K562 (cell line): ENCODE results near the gene MYO1E. TPM values are rescaled to one million over a fixed set of nuclear protein-coding genes. Genes with fewer than 3 reads are reported as not detected.

Experiments used
- ATAC-seq: fragments of 200-7000 bp; cut with Tn5 transposase; 3 replicates; pipeline ENCODE4 v1.9.1; 2020; ENCODE audit warnings: moderate library complexity
- BruUV-seq: library from RNA; stranded (reverse); fragments of 400-500 nt; replicated peaks from 2 replicates; lab custom pipeline; 2021; lab: Mats Ljungman, UMichigan
- CTCF ChIA-PET: fragments of 300-600 bp; formaldehyde crosslinking; extraction: SDS; loops from one replicate; lab custom pipeline; 2021; ENCODE audit warnings: low intra/inter-chr PET ratio; lab: Yijun Ruan, JAX
- POLR2A ChIA-PET: fragments of 300-600, 350-650 bp; sonication (Branson Sonifier 250); formaldehyde crosslinking; extraction: SDS; loops from one replicate; lab custom pipeline; 2021; ENCODE audit warnings: antibody characterized with exemption, inconsistent platforms; lab: Yijun Ruan, JAX
- DNase-seq, 4 experiments: peaks; one replicate each; pipeline versions ENCODE4 v3.0.0 to v3.0.0-alpha.2; 2011 to 2018; ENCODE audit warnings: low spot score in 3 of 4, mixed read lengths in 3 of 4; ENCODE audit errors: extremely low read depth in 1 of 4
- FAIRE-seq: peaks from 2 replicates; lab custom pipeline; 2011; peaks lifted over from hg19 to GRCh38; lab: Jason Lieb, UNC
- H2AFZ ChIP-seq: 2 replicates; pipeline ENCODE4 v1.6.0; 2011; ENCODE audit warnings: low read depth, low read length, control low read depth, inconsistent platforms
- H3K27ac ChIP-seq: fragments of 200-600 bp; 3 replicates; pipeline ENCODE4 v1.8.0; 2011; ENCODE audit warnings: low read depth, mild to moderate bottlenecking, control low read depth, inconsistent platforms, low read length, moderate library complexity, mixed read lengths; ENCODE audit errors: extremely low read depth
- H3K27me3 ChIP-seq, 2 experiments: fragments of 300-600 bp in 1 of 2; 2 replicates in 1 of 2; 3 replicates in 1 of 2; pipeline versions ENCODE4 v1.6.0 to v1.8.0; 2011; ENCODE audit warnings: inconsistent platforms in 2 of 2, low read length in 2 of 2, mild to moderate bottlenecking in 1 of 2, mixed read lengths in 1 of 2, moderate library complexity in 1 of 2; ENCODE audit not compliant: control insufficient read depth in 2 of 2, insufficient read depth in 2 of 2
- H3K36me3 ChIP-seq: fragments of 300-600 bp; 3 replicates; pipeline ENCODE4 v1.8.0; 2011; ENCODE audit warnings: mild to moderate bottlenecking, low read length, inconsistent platforms; ENCODE audit not compliant: control insufficient read depth, insufficient read depth
- H3K4me1 ChIP-seq, 2 experiments: fragments of 200-600 bp in 1 of 2; replicated peaks in 1 of 2; 2 replicates in 1 of 2; 3 replicates in 1 of 2; pipeline versions ENCODE4 v1.5.1 to v1.8.0; 2011; ENCODE audit warnings: inconsistent platforms in 2 of 2, low read length in 2 of 2, mild to moderate bottlenecking in 1 of 2, mixed read lengths in 1 of 2, moderate library complexity in 1 of 2; ENCODE audit not compliant: control insufficient read depth in 2 of 2, insufficient read depth in 2 of 2
- H3K4me2 ChIP-seq: 2 replicates; pipeline ENCODE4 v1.6.1; 2011; ENCODE audit warnings: low read length, control low read depth, inconsistent platforms, mixed read lengths; ENCODE audit not compliant: insufficient read depth
- H3K4me3 ChIP-seq: fragments of 200-600 bp; sonication (generic), shearing (Covaris generic); 2 replicates; pipeline ENCODE4 v1.5.1; 2016; ENCODE audit warnings: control low read depth, inconsistent platforms
- H3K79me2 ChIP-seq: fragments of 200-600 bp; 3 replicates; pipeline ENCODE4 v1.8.0; 2011; ENCODE audit warnings: low read length, inconsistent platforms; ENCODE audit not compliant: control insufficient read depth, insufficient read depth
- H3K9ac ChIP-seq, 2 experiments: 2 replicates each; pipeline versions ENCODE4 v1.6.0 to v1.6.1; 2011; ENCODE audit warnings: low read depth in 2 of 2, low read length in 2 of 2, control low read depth in 1 of 2, inconsistent platforms in 1 of 2, mild to moderate bottlenecking in 1 of 2, mixed read lengths in 1 of 2; ENCODE audit not compliant: insufficient read depth in 1 of 2
- H3K9me1 ChIP-seq: one replicate; pipeline ENCODE4 v1.6.0; 2011; ENCODE audit warnings: inconsistent platforms, mild to moderate bottlenecking, low read length, moderate library complexity; ENCODE audit not compliant: control insufficient read depth, insufficient read depth
- H3K9me3 ChIP-seq: replicated peaks from 2 replicates; pipeline ENCODE4 v1.5.1; 2011; ENCODE audit warnings: low read depth, low read length, inconsistent platforms; ENCODE audit not compliant: control insufficient read depth, insufficient read depth
- H4K20me1 ChIP-seq: replicated peaks from 2 replicates; pipeline ENCODE4 v1.6.1; 2011; ENCODE audit warnings: low read length, inconsistent platforms, mixed read lengths; ENCODE audit not compliant: control insufficient read depth, insufficient read depth
- ELF4 ChIP-seq: fragments of 450-650 bp; formaldehyde crosslinking; IDR thresholded peaks from 2 replicates; pipeline ENCODE4 v1.4.0; 2022; ENCODE audit warnings: missing genetic modification characterization
- FOXJ2 ChIP-seq: fragments of 200-800 bp; sonication (Bioruptor generic); IDR thresholded peaks from 2 replicates; pipeline ENCODE4 v1.6.1; 2016; ENCODE audit warnings: missing genetic modification characterization, missing compliant biosample characterization
- MECOM ChIP-seq: fragments of 250-450 bp; sonication (Bioruptor Pico); IDR thresholded peaks from 2 replicates; pipeline ENCODE4 v1.8.0; 2022; ENCODE audit warnings: inconsistent platforms
- SPI1 ChIP-seq: IDR thresholded peaks from 2 replicates; pipeline ENCODE4 v1.6.1; 2011; ENCODE audit warnings: low read depth, low read length, control low read depth, borderline replicate concordance
- SRF ChIP-seq, 2 experiments: fragments of 250-450, 450-650 bp in 1 of 2; sonication (Bioruptor Pico) in 1 of 2; sonication (generic) in 1 of 2; formaldehyde crosslinking; IDR thresholded peaks; 2 replicates each; pipeline versions ENCODE4 v1.5.0 to v1.5.1; 2020 to 2022; ENCODE audit warnings: mild to moderate bottlenecking in 1 of 2, missing genetic modification reagents in 1 of 2
- TEAD1 ChIP-seq, 2 experiments: fragments of 450-650 bp in 1 of 2; sonication (generic) in 1 of 2; formaldehyde crosslinking; IDR thresholded peaks; 2 replicates each; pipeline versions ENCODE4 v1.4.0 to v1.8.0; 2020 to 2022; ENCODE audit warnings: mild to moderate bottlenecking in 2 of 2, missing genetic modification reagents in 1 of 2
- WGBS: fragments of 100-300 bp; shearing (Covaris generic); methylation state at CpG from one replicate; pipeline ENCODE4 v1.1.6; 2016; ENCODE audit warnings: low coverage, mixed read lengths; ENCODE audit not compliant: insufficient coverage; ENCODE audit errors: missing lambda C conversion rate; 5-methylcytosine and 5-hydroxymethylcytosine counted together
- in situ Hi-C: fragments of 300-500 bp; cut with MboI; formaldehyde crosslinking; loops from 4 replicates; pipeline ENCODE4 v1.15.0; 2018; ENCODE audit warnings: inconsistent platforms, mixed read lengths
- intact Hi-C: fragments of 100-400 bp; cut with micrococcal nuclease; formaldehyde crosslinking; loops from 2 replicates; pipeline ENCODE4 v1.14.2; 2022
- polyA plus RNA-seq, 8 experiments: library from polyadenylated mRNA; depleted of rRNA in 4 of 8; stranded (reverse) in 5 of 8; unstranded in 3 of 8; fragments of >200 nt; fragmentation: Nextera tagmentation in 2 of 8; fragmentation: Illumina TruSeq in 1 of 8; extraction: Ambion mirVana in 2 of 8; extraction: Trizol in 1 of 8; gene quantifications; 2 replicates each; pipeline versions ENCODE4 v1.2.1 to v1.2.3, GENCODE V29; 2011 to 2014; ENCODE audit warnings: inconsistent platforms in 1 of 8, missing spikeins in 1 of 8
- total RNA-seq, 7 experiments: library from RNA; depleted of rRNA in 6 of 7; stranded (reverse); fragments of >200 nt in 6 of 7; fragmentation: Illumina TruSeq in 2 of 7; extraction: Trizol in 2 of 7; gene quantifications; 2 replicates each; pipeline versions ENCODE4 v1.2.1 to v1.2.3, GENCODE V29; 2011 to 2021; ENCODE audit warnings: low replicate concordance in 1 of 7
- TF ChIP-seq, protein P1 (sequence below): sonication (generic); formaldehyde crosslinking; IDR thresholded peaks from 2 replicates; pipeline ENCODE4 v1.8.0; 2022; ENCODE audit warnings: mild to moderate bottlenecking, missing genetic modification reagents
- TF ChIP-seq, protein P2 (sequence below): fragments of 250-450 bp; sonication (Bioruptor Pico); IDR thresholded peaks from 2 replicates; pipeline ENCODE4 v1.4.0; 2020; ENCODE audit warnings: borderline replicate concordance
- TF ChIP-seq, protein P3 (sequence below): fragments of 250-450 bp; sonication (Bioruptor Pico); IDR thresholded peaks from 2 replicates; pipeline ENCODE4 v1.4.0; 2020

MYO1E gene
- total and polyA plus RNA-seq, 9 of the 15 experiments (the other 6 are each of a cell fraction or from before 2014, with no cell fraction given): under 0.01 to 0.44 (median 0.01) TPM; not detected in 6

DNA sequence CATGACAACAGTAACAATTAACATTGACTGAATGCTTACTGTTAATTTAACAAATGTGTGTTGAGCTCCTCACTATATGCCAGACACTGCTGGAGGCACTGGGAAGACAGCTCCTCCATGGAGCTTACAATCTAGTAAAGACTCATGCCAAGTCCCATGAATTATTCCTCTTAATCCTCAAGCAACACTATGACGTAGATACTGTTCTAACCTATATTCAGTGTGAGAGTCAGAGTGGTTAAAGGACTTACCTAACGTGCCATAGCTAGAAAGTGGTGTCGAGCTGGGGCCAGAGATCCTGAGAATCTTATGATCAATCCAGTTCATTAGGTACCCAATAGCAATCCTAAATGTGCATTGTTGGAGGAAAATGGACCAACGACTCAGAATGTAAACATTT is 43.6 kb downstream of the MYO1E start (continued):
- TF ChIP-seq, protein P1, sequence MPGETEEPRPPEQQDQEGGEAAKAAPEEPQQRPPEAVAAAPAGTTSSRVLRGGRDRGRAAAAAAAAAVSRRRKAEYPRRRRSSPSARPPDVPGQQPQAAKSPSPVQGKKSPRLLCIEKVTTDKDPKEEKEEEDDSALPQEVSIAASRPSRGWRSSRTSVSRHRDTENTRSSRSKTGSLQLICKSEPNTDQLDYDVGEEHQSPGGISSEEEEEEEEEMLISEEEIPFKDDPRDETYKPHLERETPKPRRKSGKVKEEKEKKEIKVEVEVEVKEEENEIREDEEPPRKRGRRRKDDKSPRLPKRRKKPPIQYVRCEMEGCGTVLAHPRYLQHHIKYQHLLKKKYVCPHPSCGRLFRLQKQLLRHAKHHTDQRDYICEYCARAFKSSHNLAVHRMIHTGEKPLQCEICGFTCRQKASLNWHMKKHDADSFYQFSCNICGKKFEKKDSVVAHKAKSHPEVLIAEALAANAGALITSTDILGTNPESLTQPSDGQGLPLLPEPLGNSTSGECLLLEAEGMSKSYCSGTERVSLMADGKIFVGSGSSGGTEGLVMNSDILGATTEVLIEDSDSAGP (CRISPR knock-in tag): no peak
- no peak for TF ChIP-seq MECOM (CRISPR knock-in tag)
- TF ChIP-seq FOXJ2 (tag): no peak
- TF ChIP-seq SRF (CRISPR knock-in tag; IDR thresholded peaks at IDR 0.05): no peak
- TF ChIP-seq, protein P2, sequence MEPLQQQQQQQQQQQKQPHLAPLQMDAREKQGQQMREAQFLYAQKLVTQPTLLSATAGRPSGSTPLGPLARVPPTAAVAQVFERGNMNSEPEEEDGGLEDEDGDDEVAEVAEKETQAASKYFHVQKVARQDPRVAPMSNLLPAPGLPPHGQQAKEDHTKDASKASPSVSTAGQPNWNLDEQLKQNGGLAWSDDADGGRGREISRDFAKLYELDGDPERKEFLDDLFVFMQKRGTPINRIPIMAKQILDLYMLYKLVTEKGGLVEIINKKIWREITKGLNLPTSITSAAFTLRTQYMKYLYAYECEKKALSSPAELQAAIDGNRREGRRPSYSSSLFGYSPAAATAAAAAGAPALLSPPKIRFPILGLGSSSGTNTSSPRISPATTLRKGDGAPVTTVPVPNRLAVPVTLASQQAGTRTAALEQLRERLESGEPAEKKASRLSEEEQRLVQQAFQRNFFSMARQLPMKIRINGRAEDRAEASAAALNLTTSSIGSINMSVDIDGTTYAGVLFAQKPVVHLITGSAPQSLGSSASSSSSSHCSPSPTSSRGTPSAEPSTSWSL (CRISPR knock-in tag): no peak
- no peak for TF ChIP-seq TEAD1 (CRISPR knock-in tag; IDR thresholded peaks at IDR 0.05)

DNA sequence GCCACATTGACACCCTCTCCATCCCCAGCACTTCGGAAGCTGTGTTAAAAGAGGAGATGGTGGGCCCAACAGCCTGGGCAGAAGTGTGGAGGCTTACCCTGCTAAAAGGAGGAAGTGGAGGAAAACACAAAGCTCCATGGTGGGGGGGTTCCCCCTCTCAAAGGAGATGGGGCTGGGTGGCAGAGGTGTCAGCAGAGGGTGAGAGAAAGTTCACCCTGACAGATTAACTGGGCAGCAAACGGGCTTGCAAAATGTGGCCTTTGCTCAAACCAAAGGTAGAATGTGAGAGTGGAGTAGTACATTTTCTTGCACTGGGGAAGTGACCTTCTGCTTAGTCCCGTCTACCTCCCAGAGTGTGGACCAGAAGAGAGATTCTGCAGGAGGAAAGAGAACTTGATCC is 44.7 kb downstream of the MYO1E start:
- ATAC-seq (no peak), FAIRE-seq (no peak), DNase-seq (no peak)
- H3K4me3 ChIP-seq: no peak overlapping the region
- H3K79me2 ChIP-seq: no peaks in the 10 kb centered on the region
- 0% methylated on average over 3 of the region's 3 CpGs for WGBS
- no peaks in the 10 kb centered on the region for H4K20me1 ChIP-seq
- no peak overlapping the region for H3K4me2 ChIP-seq
- no peaks in the 10 kb centered on the region for H3K4me1 ChIP-seq
- no peaks in the 10 kb centered on the region for H3K9me3 ChIP-seq
- ChIA-PET CTCF (no interaction called here), POLR2A (no interaction called here)
- H3K27ac ChIP-seq: no peak overlapping the region
- BruUV-seq: no TSS peak
- no peak overlapping the region for H3K9ac ChIP-seq
- H2AFZ ChIP-seq: no peak overlapping the region
- in situ Hi-C loops: no loop called here
- H3K9me1 ChIP-seq: no peaks in the 10 kb centered on the region
- TF ChIP-seq SPI1: peak; percentile 19; the same call in 1 of the 2 replicates
- TF ChIP-seq, protein P3, sequence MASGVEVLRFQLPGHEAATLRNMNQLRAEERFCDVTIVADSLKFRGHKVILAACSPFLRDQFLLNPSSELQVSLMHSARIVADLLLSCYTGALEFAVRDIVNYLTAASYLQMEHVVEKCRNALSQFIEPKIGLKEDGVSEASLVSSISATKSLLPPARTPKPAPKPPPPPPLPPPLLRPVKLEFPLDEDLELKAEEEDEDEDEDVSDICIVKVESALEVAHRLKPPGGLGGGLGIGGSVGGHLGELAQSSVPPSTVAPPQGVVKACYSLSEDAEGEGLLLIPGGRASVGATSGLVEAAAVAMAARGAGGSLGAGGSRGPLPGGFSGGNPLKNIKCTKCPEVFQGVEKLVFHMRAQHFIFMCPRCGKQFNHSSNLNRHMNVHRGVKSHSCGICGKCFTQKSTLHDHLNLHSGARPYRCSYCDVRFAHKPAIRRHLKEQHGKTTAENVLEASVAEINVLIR (CRISPR knock-in tag): no peak
- no peak for TF ChIP-seq ELF4
- TF ChIP-seq, all 486 proteins: peak for 1
- Histone ChIP-seq H3K36me3 (no peaks in the 10 kb centered on the region), H3K27me3 (peaks cover 5 to 6% of the 10 kb centered on the region in 2 experiments; a peak in 4 of 5 replicates)
- intact Hi-C loops: no loop called here
